Endodermal cell (in vitro differentiated cells): Measurements from ENCODE around the gene RIMS4. TPM values are rescaled to one million over a fixed set of nuclear protein-coding genes. Genes with fewer than 3 reads are reported as not detected.

ENCODE experiments used
- DNase-seq: peaks from one replicate; pipeline ENCODE4 v3.0.0-alpha.2; 2017
- H3K27ac ChIP-seq: 2 replicates; pipeline ENCODE4 v1.5.1; 2013; ENCODE audit warnings: mild to moderate bottlenecking, low read depth, low read length, moderate library complexity
- H3K27me3 ChIP-seq: 2 replicates; pipeline ENCODE4 v1.6.1; 2013; ENCODE audit warnings: mild to moderate bottlenecking, low read length, moderate library complexity; ENCODE audit not compliant: insufficient read depth, control insufficient read depth, poor library complexity, severe bottlenecking
- H3K36me3 ChIP-seq: 2 replicates; pipeline ENCODE4 v1.7.0; 2013; ENCODE audit warnings: mild to moderate bottlenecking, low read length, moderate library complexity; ENCODE audit not compliant: control insufficient read depth, insufficient read depth
- H3K4me1 ChIP-seq: one replicate; pipeline ENCODE4 v1.7.0; 2013; ENCODE audit warnings: low read length; ENCODE audit not compliant: control insufficient read depth, insufficient read depth
- H3K4me3 ChIP-seq: 2 replicates; pipeline ENCODE4 v1.5.1; 2013; ENCODE audit warnings: mild to moderate bottlenecking, low read length, moderate library complexity
- H3K9ac ChIP-seq: 2 replicates; pipeline ENCODE4 v1.6.1; 2013; ENCODE audit warnings: mild to moderate bottlenecking, low read length, moderate library complexity; ENCODE audit not compliant: poor library complexity, severe bottlenecking; ENCODE audit errors: extremely low read depth
- H3K9me3 ChIP-seq: 2 replicates; pipeline ENCODE4 v1.6.1; 2013; ENCODE audit warnings: mild to moderate bottlenecking, low read length, moderate library complexity; ENCODE audit not compliant: control insufficient read depth
- H3K27ac Mint-ChIP-seq: 2 replicates; pipeline ENCODE4 v1.8.0; 2020; ENCODE audit warnings: mixed read lengths
- H3K27me3 Mint-ChIP-seq: 2 replicates; pipeline ENCODE4 v1.8.0; 2021; ENCODE audit warnings: mild to moderate bottlenecking, mixed read lengths; ENCODE audit not compliant: insufficient read depth
- H3K36me3 Mint-ChIP-seq: 2 replicates; pipeline ENCODE4 v1.8.0; 2020; ENCODE audit warnings: low read depth, mixed read lengths
- H3K4me1 Mint-ChIP-seq: 2 replicates; pipeline ENCODE4 v1.8.0; 2020; ENCODE audit warnings: mixed read lengths
- H3K4me3 Mint-ChIP-seq: 2 replicates; pipeline ENCODE4 v1.8.0; 2020; ENCODE audit warnings: mild to moderate bottlenecking, moderate library complexity, mixed read lengths
- H3K9me3 Mint-ChIP-seq: 2 replicates; pipeline ENCODE4 v1.8.0; 2020; ENCODE audit warnings: mild to moderate bottlenecking, mixed read lengths
- CTCF ChIP-seq: fragments of 200-600 bp; sonication (generic); conservative IDR thresholded peaks from 2 replicates; pipeline ENCODE4 v1.5.0; 2021; ENCODE audit warnings: antibody characterized with exemption, mild to moderate bottlenecking
- WGBS, 2 experiments: methylation state at CpG; one replicate each; pipeline versions ENCODE4 v1.1.5 to v1.1.7; 2013; ENCODE audit warnings: missing lambda C conversion rate in 2 of 2, mixed read lengths in 1 of 2; ENCODE audit not compliant: insufficient coverage in 1 of 2, insufficient read length in 1 of 2; 5-methylcytosine and 5-hydroxymethylcytosine counted together
- total RNA-seq, 2 donors: library from RNA; stranded (reverse); fragmentation: NEBNext Ultra II Directional in 1 of 2; extraction: Animal tissue kit (Norgen Biotek cat#: 25700) in 1 of 2; gene quantifications; 2 replicates in 1 of 2; 3 replicates in 1 of 2; pipeline ENCODE4 v1.2.1, GENCODE V29; 2021

The RIMS4 gene
- total RNA-seq, 2 donors from 2014 or later, result 4.3 to 13.0 TPM

GRCh38 chr20:44743080-44743701 lies 67.2 kb downstream of the RIMS4 start:
- Histone ChIP-seq H3K27me3 (peaks cover 53% of the 10 kb centered on the region), H3K9me3 (no peaks in the 10 kb centered on the region), H3K4me3 (no peak overlapping the region), H3K4me1 (no peaks in the 10 kb centered on the region), H3K36me3 (no peaks in the 10 kb centered on the region), H3K27ac (no peak overlapping the region), H3K9ac (no peak overlapping the region)
- WGBS, 2 experiments, result 82 to 85% methylated on average over 5 to 7 of the region's 7 CpGs
- peaks cover 8% of the 10 kb centered on the region for H3K4me1 Mint-ChIP-seq
- H3K27me3 Mint-ChIP-seq, result peaks cover 65% of the 10 kb centered on the region
- no peak for TF ChIP-seq CTCF
- H3K36me3 Mint-ChIP-seq, result no peaks in the 10 kb centered on the region
- no peak overlapping the region for H3K4me3 Mint-ChIP-seq
- no peak overlapping the region for H3K27ac Mint-ChIP-seq
- H3K9me3 Mint-ChIP-seq, result no peaks in the 10 kb centered on the region
- no peak for DNase-seq

- H3K36me3 Mint-ChIP-seq, result no peaks in the 10 kb centered on the region
- H3K27me3 ChIP-seq, result peaks cover 53% of the 10 kb centered on the region
- WGBS, 2 experiments, result 87 to 89% methylated on average over 9 to 14 of the region's 14 CpGs
These were observed 67.9 kb downstream of the RIMS4 start for GRCh38 chr20:44742304-44743079.

GRCh38 chr20:44739942-44740341 lies 70.4 kb downstream of the RIMS4 start:
- Histone ChIP-seq H3K27me3 (peaks cover 36% of the 10 kb centered on the region), H3K36me3 (no peaks in the 10 kb centered on the region), H3K9ac (no peak overlapping the region), H3K9me3 (peaks cover 7% of the 10 kb centered on the region), H3K4me1 (no peaks in the 10 kb centered on the region), H3K4me3 (no peak overlapping the region), H3K27ac (no peak overlapping the region)
- Mint-ChIP-seq H3K9me3 (no peaks in the 10 kb centered on the region), H3K27ac (no peak overlapping the region), H3K4me3 (no peak overlapping the region), H3K36me3 (no peaks in the 10 kb centered on the region), H3K4me1 (peaks cover 7% of the 10 kb centered on the region), H3K27me3 (peaks cover 45% of the 10 kb centered on the region)
- TF ChIP-seq CTCF, result no peak
- no peak for DNase-seq
- 89 to 100% methylated on average over 1 to 2 of the region's 2 CpGs for WGBS, 2 experiments

More at GRCh38 chr20:44742304-44743079, 67.9 kb downstream of the RIMS4 start:
- TF ChIP-seq CTCF, result no peak
- H3K4me1 Mint-ChIP-seq, result peaks cover 8% of the 10 kb centered on the region
- peaks cover 65% of the 10 kb centered on the region for H3K27me3 Mint-ChIP-seq
- Histone ChIP-seq H3K9me3 (no peaks in the 10 kb centered on the region), H3K27ac (no peak overlapping the region), H3K4me1 (no peaks in the 10 kb centered on the region), H3K9ac (no peak overlapping the region), H3K4me3 (no peak overlapping the region), H3K36me3 (no peaks in the 10 kb centered on the region)
- no peak for DNase-seq
- no peak overlapping the region for H3K27ac Mint-ChIP-seq
- no peaks in the 10 kb centered on the region for H3K9me3 Mint-ChIP-seq
- H3K4me3 Mint-ChIP-seq, result no peak overlapping the region
